ENCODE results near the gene DNAJB4. TPM values are rescaled to one million over a fixed set of nuclear protein-coding genes. Genes with fewer than 3 reads are reported as not detected.

DNAJB4 gene
- total RNA-seq, 1 experiment from 2014 or later, result 26.0 TPM

DNA sequence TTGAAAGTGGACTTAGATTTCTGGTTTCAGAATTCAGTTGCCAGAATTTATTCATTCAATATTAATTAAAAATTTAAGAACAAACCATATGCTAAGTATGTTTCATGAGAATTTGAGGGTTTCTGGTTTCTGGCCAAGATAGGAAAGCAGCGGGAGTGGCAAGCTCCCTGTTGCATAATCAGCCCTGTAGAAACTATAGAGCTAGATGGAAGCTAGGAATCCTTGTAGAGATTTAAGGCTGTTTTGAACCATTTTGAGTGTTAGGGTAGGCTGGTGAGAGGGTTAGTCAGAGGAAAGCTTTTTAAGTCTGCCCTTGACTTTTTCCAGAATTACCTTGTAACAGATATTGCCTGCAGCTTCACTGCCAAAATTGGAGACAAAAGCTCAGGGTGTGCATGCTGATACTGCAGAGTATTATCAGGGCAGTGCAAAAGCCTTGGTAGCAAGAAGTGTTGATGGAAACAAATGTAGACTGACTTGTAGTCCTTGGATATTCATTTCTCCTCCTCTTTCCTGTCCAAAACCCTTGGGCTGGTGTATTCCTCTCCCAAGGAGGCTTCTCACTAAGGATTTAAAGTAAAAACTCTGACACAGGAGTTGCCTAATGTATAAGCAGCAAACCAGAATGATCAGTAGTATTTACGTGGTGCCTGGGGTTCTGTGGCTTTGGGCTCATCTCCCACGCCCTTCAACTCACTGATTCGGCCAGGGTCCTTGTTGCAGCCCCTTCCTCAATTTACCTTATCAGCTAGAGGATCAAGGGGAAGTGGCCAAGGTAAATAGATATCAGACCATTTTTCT is 28.5 kb downstream of the DNAJB4 start:
- H2AFZ ChIP-seq (ENCODE audit: low read depth, low read length, poor library complexity, severe bottlenecking), result no peak overlapping the region
- H3K9me2 ChIP-seq (ENCODE audit: insufficient read depth), result 0 out of 2 replicates have a peak, but pooled peaks cover 4% of the 10 kb centered on the region
- no peaks in the 10 kb centered on the region for H3K79me2 ChIP-seq (ENCODE audit: insufficient read depth, low read length)
- no peaks in the 10 kb centered on the region for H3K4me1 ChIP-seq (ENCODE audit: control insufficient read depth in 1 of 2, insufficient read depth in 2 of 2, low read length in 2 of 2)
- H3K36me3 ChIP-seq (ENCODE audit: control insufficient read depth in 1 of 2, insufficient read depth in 2 of 2, low read length in 2 of 2), result no peaks in the 10 kb centered on the region
- no peak overlapping the region for H3K4me2 ChIP-seq (ENCODE audit: low read length)
- H3K27ac ChIP-seq (ENCODE audit: low read depth, low read length), result no peak overlapping the region
- no peaks in the 10 kb centered on the region for H4K20me1 ChIP-seq (ENCODE audit: insufficient read depth)
- H3K27me3 ChIP-seq (ENCODE audit: insufficient read depth, low read length), result no peaks in the 10 kb centered on the region
- H3K4me3 ChIP-seq (replicated peaks in 1 of 2; ENCODE audit: low read depth in 1 of 2, low read length in 2 of 2), result no peak overlapping the region
- H3K9me3 ChIP-seq (ENCODE audit: control insufficient read depth in 1 of 2, insufficient read depth in 1 of 2, low read depth in 1 of 2, low read length in 2 of 2), result no peaks in the 10 kb centered on the region
- TF ChIP-seq EGR1 (IDR thresholded peaks at IDR 0.05; ENCODE audit: low read depth), result no peak
- no peak for TF ChIP-seq YY1 (IDR thresholded peaks at IDR 0.05; ENCODE audit: extremely low read depth, insufficient replicate concordance, low read depth, low read length)
- TF ChIP-seq POLR2A (IDR thresholded peaks at IDR 0.05; ENCODE audit: borderline replicate concordance, extremely low read depth, insufficient read depth, insufficient read length), result no peak
- no peak for TF ChIP-seq CBX3 (IDR thresholded peaks at IDR 0.05; ENCODE audit: low read depth)
- TF ChIP-seq EZH2 (IDR thresholded peaks at IDR 0.05), result no peak
- no peak for TF ChIP-seq ELF1 (IDR thresholded peaks at IDR 0.05; ENCODE audit: borderline replicate concordance, low read depth)
- no peak for TF ChIP-seq SP1 (IDR thresholded peaks at IDR 0.05; ENCODE audit: low read depth)
- TF ChIP-seq ZBTB33 (IDR thresholded peaks at IDR 0.05; ENCODE audit: extremely low read depth, insufficient replicate concordance, low read length), result no peak
- TF ChIP-seq EZH2phosphoT487 (IDR thresholded peaks at IDR 0.05; ENCODE audit: borderline replicate concordance), result no peak
- no peak for TF ChIP-seq JUND (IDR thresholded peaks at IDR 0.05)
- TF ChIP-seq, protein P1, sequence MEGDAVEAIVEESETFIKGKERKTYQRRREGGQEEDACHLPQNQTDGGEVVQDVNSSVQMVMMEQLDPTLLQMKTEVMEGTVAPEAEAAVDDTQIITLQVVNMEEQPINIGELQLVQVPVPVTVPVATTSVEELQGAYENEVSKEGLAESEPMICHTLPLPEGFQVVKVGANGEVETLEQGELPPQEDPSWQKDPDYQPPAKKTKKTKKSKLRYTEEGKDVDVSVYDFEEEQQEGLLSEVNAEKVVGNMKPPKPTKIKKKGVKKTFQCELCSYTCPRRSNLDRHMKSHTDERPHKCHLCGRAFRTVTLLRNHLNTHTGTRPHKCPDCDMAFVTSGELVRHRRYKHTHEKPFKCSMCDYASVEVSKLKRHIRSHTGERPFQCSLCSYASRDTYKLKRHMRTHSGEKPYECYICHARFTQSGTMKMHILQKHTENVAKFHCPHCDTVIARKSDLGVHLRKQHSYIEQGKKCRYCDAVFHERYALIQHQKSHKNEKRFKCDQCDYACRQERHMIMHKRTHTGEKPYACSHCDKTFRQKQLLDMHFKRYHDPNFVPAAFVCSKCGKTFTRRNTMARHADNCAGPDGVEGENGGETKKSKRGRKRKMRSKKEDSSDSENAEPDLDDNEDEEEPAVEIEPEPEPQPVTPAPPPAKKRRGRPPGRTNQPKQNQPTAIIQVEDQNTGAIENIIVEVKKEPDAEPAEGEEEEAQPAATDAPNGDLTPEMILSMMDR (IDR thresholded peaks at IDR 0.05 in 2 of 3, conservative IDR thresholded peaks at IDR 0.05 in 1 of 3; ENCODE audit: borderline replicate concordance in 1 of 3, insufficient read depth in 1 of 3, low read depth in 2 of 3, low read length in 2 of 3), result no peak
- no peak for TF ChIP-seq FOSL1 (IDR thresholded peaks at IDR 0.05; ENCODE audit: low read depth)
- TF ChIP-seq, protein P2, sequence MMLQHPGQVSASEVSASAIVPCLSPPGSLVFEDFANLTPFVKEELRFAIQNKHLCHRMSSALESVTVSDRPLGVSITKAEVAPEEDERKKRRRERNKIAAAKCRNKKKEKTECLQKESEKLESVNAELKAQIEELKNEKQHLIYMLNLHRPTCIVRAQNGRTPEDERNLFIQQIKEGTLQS (IDR thresholded peaks at IDR 0.05), result no peak
- TF ChIP-seq RAD21 (IDR thresholded peaks at IDR 0.05; ENCODE audit: low read depth), result no peak
- TF ChIP-seq REST (IDR thresholded peaks at IDR 0.05; ENCODE audit: low read depth), result no peak
- no peak for TF ChIP-seq CEBPB (IDR thresholded peaks at IDR 0.05; ENCODE audit: low read depth)
- TF ChIP-seq ZFX (IDR thresholded peaks at IDR 0.05), result no peak
- TF ChIP-seq ZNF274 (IDR thresholded peaks at IDR 0.05; ENCODE audit: low read depth, low read length), result no peak
- CTCF ChIA-PET, result no interaction called here
- no peak overlapping the region for H3K9ac ChIP-seq (ENCODE audit: low read length)
- DNase-seq (ENCODE audit: low read depth, low spot score) (no peak), ATAC-seq (no peak)
- intact Hi-C loops (cut with micrococcal nuclease), result no loop called here
- RAD21 ChIA-PET (ENCODE audit: low non-redundant PET in 1 of 2, low total read pairs in 2 of 2, uncharacterized antibody in 2 of 2, unreplicated experiment in 2 of 2), result no interaction called here
- POLR2A ChIA-PET, result interaction anchor here (1.6 kb wide), 1 partner anchor 29 kb away, joined by 5 read pairs; the partner anchor contains the start of gene DNAJB4
- no TSS peak for BruUV-seq (replicated peaks)

All from HCT116 (cell line).